ENCODE data around the gene CHIA. TPM values are rescaled to one million over a fixed set of nuclear protein-coding genes. Genes with fewer than 3 reads are reported as not detected.
A peak's percentile ranks its signal among the peaks of the same experiment; 100 is the strongest.
"Not testable (repeated sequence)": the region's sequence is repeated elsewhere in the genome, so short reads cannot be mapped to it uniquely, and the experiment has no call there.

Gene CHIA
- total RNA-seq, 1 donor from 2014 or later: not detected

GRCh38 chr1:111347026-111347425 is 56.4 kb downstream of the CHIA start:
- peaks cover 14% of the 10 kb centered on the region for H3K4me1 Mint-ChIP-seq
- TF ChIP-seq, protein P1, sequence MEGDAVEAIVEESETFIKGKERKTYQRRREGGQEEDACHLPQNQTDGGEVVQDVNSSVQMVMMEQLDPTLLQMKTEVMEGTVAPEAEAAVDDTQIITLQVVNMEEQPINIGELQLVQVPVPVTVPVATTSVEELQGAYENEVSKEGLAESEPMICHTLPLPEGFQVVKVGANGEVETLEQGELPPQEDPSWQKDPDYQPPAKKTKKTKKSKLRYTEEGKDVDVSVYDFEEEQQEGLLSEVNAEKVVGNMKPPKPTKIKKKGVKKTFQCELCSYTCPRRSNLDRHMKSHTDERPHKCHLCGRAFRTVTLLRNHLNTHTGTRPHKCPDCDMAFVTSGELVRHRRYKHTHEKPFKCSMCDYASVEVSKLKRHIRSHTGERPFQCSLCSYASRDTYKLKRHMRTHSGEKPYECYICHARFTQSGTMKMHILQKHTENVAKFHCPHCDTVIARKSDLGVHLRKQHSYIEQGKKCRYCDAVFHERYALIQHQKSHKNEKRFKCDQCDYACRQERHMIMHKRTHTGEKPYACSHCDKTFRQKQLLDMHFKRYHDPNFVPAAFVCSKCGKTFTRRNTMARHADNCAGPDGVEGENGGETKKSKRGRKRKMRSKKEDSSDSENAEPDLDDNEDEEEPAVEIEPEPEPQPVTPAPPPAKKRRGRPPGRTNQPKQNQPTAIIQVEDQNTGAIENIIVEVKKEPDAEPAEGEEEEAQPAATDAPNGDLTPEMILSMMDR (IDR thresholded peaks at IDR 0.05; ENCODE audit: unreplicated experiment): no peak
- H3K9me3 Mint-ChIP-seq: no peaks in the 10 kb centered on the region
- H3K4me3 Mint-ChIP-seq: peak overlapping the region; percentile 88
- no peaks in the 10 kb centered on the region for H3K27me3 Mint-ChIP-seq (ENCODE audit: low read depth)
- H3K36me3 Mint-ChIP-seq: no peaks in the 10 kb centered on the region
- peak overlapping the region; percentile 90 for H3K27ac Mint-ChIP-seq
- no peak for DNase-seq (ENCODE audit: low spot score in 2 of 2, unreplicated experiment in 2 of 2)

- DNase-seq (ENCODE audit: low spot score in 2 of 2, unreplicated experiment in 2 of 2): no peak
- H3K27me3 Mint-ChIP-seq (ENCODE audit: low read depth): no peaks in the 10 kb centered on the region
- no peak overlapping the region for H3K4me3 Mint-ChIP-seq
- TF ChIP-seq, protein P1 (IDR thresholded peaks at IDR 0.05; ENCODE audit: unreplicated experiment): no peak
- no peak overlapping the region for H3K27ac Mint-ChIP-seq
- peaks cover 7% of the 10 kb centered on the region for H3K4me1 Mint-ChIP-seq
- no peaks in the 10 kb centered on the region for H3K36me3 Mint-ChIP-seq
- H3K9me3 Mint-ChIP-seq: peaks cover 9% of the 10 kb centered on the region
Measured at GRCh38 chr1:111351700-111352099, 61.0 kb downstream of the CHIA start.

DNA sequence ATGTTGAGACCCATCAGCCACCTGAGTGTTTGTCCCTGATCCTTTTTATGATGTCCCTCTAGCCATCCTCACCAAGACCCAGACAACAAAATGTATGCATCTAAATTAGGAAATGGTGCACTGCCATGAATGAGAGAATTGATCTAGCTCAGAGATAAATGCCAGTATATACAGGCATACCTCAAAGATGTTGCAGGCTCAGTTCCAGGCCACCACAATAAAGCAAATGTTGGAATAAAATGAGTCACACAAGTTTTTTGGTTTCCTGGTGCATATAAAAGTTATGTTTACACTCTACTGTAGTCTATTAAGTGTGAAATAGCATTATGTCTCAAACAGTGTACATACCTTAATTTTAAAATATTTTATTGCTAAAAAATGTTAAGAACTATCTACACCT is 63.9 kb downstream of the CHIA start:
- TF ChIP-seq, protein P1 (IDR thresholded peaks at IDR 0.05; ENCODE audit: unreplicated experiment): no peak
- no peaks in the 10 kb centered on the region for H3K27me3 Mint-ChIP-seq (ENCODE audit: low read depth)
- H3K4me1 Mint-ChIP-seq: no peaks in the 10 kb centered on the region
- H3K36me3 Mint-ChIP-seq: no peaks in the 10 kb centered on the region
- no peak for DNase-seq (ENCODE audit: low spot score in 2 of 2, unreplicated experiment in 2 of 2)
- no peak overlapping the region for H3K27ac Mint-ChIP-seq
- no peak overlapping the region for H3K4me3 Mint-ChIP-seq
- H3K9me3 Mint-ChIP-seq: peaks cover 9% of the 10 kb centered on the region

DNA sequence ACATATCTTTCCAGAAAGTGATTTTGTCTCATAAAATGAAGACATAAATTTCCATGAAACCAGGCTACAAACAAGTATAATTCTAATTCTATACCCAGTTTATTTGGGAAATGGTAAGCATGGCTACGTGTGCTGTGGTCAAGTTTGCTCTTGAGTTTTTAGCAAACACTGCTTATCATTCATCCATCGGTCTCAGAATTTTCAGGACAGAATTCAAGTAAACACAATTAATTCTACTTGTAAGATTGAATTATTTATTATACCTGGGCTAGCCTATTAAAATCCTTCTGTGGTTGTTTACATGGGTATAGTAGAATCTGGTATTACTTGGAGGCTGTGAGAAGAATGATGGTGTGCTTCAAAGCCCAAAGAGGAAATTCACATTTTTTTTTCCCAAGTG is 68.3 kb downstream of the CHIA start:
- TF ChIP-seq, protein P1 (IDR thresholded peaks at IDR 0.05; ENCODE audit: unreplicated experiment): no peak
- H3K9me3 Mint-ChIP-seq: peaks cover 11% of the 10 kb centered on the region
- H3K4me3 Mint-ChIP-seq: no peak overlapping the region
- H3K4me1 Mint-ChIP-seq: peaks cover 8% of the 10 kb centered on the region
- DNase-seq (ENCODE audit: low spot score in 2 of 2, unreplicated experiment in 2 of 2): no peak
- no peaks in the 10 kb centered on the region for H3K36me3 Mint-ChIP-seq
- no peak overlapping the region for H3K27ac Mint-ChIP-seq
- no peaks in the 10 kb centered on the region for H3K27me3 Mint-ChIP-seq (ENCODE audit: low read depth)

DNA sequence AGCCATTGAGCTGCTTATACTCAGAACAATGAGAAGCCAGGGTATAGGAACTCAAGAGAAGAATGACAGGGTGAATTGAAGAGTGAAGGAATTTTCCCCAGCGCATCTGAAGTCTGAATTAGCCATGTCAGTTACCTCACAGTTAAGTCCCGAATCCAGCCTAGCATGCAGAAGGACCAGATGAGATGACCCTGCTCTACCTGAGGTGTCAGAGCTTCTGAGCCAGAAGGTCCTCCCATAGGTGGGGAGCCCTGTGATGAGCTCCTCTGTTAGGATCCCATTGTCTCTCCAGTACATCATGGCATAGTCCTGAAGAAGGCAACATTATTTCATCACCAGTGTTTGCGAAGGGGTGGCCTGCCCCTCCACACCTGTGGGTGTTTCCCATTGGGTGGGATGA is 68.7 kb downstream of the CHIA start:
- no peak for DNase-seq (ENCODE audit: low spot score in 2 of 2, unreplicated experiment in 2 of 2)
- Mint-ChIP-seq H3K36me3 (no peaks in the 10 kb centered on the region), H3K4me1 (peaks cover 8% of the 10 kb centered on the region), H3K27ac (no peak overlapping the region), H3K27me3 (ENCODE audit: low read depth) (no peaks in the 10 kb centered on the region), H3K9me3 (peaks cover 13% of the 10 kb centered on the region), H3K4me3 (no peak overlapping the region)
- TF ChIP-seq, protein P1 (IDR thresholded peaks at IDR 0.05; ENCODE audit: unreplicated experiment): no peak

- H3K36me3 Mint-ChIP-seq; H3K4me3 Mint-ChIP-seq; H3K27me3 Mint-ChIP-seq (ENCODE audit: low read depth); DNase-seq (ENCODE audit: low spot score in 2 of 2, unreplicated experiment in 2 of 2): not testable (repeated sequence)
- H3K27ac Mint-ChIP-seq: peak overlapping the region; percentile 51
- peaks cover 14% of the 10 kb centered on the region for H3K4me1 Mint-ChIP-seq
- H3K9me3 Mint-ChIP-seq: peaks cover 12% of the 10 kb centered on the region
Measured at GRCh38 chr1:111360257-111360656, 69.6 kb downstream of the CHIA start.

All from mesothelial cell of epicardium (in vitro differentiated cells).